AG20443 (cell line): Measurements from ENCODE around the gene LIMCH1.
"Not testable (repeated sequence)": the region's sequence is repeated elsewhere in the genome, so short reads cannot be mapped to it uniquely, and the experiment has no call there.

ENCODE experiments used
- DNase-seq: peaks from one replicate; pipeline ENCODE4 v3.0.0; 2012; ENCODE audit warnings: low spot score, mixed read lengths

LIMCH1 gene

DNA sequence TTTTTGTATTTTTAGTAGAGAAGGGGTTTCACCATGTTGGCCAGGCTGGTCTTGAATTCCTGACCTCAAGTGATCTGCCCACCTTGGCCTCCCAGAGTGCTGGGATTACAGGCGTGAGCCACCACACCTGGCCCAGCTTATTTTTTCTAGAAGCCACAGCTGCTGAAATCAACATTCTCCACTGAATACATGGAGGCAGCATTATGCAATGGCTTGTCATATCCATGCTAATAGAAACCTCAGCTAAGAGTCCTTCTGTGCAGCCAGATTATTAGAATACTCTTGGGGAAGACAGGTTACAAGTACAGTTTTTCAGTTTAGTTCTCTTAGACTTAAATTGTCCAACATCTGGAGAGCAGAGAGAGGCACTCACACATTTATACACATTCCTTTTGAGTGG is 104.8 kb downstream of the LIMCH1 start:
- DNase-seq, result not testable (repeated sequence)

DNA sequence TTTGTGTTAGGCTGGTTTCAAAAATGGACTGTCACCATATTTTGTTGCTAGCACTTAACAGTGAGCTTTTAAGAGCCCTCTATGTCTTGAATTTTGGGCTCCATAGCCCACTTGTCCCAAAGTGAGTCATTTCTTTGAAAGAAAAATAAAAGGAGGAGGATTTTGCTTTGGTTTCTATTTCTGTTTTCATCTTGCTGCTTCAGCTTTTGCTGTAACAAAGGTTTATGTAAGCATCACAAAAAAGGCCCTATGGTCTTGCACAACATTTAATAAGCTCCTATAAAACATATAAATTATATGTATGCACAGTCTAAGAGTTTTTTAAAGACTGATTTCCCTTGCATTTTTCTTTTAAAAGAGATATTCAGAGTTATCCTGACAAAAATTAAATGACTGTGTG is 105.4 kb downstream of the LIMCH1 start:
- no peak for DNase-seq

DNA sequence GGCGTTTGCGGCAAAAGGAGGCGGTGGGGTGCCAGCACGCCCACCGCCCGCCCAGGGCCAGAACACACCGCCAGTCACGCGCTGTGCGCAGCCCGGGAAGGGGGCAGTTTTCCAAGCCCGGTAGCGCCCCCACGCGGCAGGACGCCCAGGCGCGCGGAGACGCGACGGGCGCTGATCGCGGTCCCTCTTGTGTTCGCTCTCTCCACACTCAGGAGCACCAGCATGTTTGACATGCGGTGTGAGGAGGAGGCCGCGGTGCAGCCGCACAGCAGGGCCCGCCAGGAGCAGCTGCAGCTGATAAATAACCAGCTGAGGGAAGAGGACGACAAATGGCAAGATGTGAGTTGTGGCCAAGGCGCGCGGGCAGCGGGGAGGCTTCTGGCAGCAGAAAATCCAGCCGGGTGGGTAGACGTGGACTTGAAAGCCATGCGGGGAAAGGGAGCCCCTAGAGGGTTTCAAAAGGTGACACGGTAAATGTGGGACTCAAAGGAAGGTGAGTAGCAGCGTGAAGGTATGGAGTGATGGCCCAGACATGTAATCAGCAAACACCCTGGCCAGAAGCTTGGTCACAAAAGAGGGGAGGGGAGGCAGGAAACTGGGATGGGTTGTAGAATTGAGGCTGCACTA is 106.4 kb downstream of the LIMCH1 start:
- peak; percentile 75 for DNase-seq

DNA sequence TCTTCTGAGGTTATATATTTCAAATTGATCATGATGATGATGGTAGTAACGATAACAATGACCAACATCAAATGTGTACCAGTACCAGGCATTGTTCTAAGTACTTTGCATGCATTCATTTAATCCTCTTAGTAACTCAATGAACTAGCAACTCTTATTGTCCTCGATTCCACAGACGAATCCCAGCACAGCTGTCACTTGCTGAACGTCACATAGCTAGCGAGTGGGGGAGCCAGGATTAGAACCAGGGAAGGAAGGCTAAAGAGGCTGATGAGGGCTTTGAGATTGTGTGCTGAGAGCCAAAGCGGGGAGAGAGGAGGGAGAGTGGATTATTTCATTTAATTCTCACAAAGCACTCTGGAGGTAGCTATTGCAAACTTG is 106.9 kb downstream of the LIMCH1 start:
- DNase-seq, result no peak

DNA sequence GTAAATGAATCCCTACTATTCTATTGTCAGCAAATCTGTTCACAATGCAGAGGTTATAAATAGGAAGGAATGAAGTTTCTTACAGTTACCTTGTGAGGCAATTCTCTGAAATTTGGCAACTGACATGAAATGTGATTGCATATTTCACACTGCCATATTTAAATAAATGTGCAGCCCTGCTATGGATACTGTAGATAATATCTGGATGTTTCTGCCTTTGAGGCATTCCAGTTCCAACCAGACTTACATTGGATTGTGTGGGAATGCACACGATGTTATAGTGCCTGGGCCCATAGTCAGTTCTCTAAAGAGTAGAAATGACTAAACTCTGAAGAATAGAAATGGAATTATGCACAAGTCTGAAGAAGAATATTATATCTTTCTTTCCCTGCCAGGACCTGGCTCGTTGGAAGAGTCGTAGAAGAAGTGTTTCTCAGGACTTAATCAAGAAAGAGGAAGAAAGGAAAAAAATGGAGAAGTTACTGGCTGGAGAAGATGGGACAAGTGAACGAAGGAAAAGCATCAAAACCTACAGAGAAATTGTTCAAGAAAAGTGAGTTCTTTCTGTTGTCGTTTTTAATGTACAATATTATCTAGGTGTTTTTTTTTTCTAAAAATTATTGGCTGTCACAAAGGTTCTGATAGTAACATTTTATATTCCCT is 107.9 kb downstream of the LIMCH1 start:
- DNase-seq, result no peak

DNA sequence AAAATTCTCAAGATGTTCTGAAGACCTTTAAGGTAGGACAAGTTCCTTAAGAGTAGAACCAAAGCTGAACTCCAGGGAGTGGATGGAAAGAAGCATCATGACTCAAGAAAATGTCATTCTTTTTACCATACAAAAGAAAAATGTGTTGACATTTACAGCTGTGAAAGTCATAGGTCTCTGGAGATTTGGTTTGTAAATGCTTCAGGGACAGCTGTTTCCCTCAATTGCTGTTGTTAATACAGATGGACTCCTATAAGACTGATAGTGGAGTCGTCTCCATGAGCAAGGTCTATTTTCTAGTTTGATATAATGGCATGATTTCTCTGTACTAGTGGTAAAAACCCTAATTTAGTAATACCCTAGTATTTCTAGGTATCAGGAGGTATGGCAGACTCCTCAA is 108.9 kb downstream of the LIMCH1 start:
- DNase-seq, result no peak

DNA sequence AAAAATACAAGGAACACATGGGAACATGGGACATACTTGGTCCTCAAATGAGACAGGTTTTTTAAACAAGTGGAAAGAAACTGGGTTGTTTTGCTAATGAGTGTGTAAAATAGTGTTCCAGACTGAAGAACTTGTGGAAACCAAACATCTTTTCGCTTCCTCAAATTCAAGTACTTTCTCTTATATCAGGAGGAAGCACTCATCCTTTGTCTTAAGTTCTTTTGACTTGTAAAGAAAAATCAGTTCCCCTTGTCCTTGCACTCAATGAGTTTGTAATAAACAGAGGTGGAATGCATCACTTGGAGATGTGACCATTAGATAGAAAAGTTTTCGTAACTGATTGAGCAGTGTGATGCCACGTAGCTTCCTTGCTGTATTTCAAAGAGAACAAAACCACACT is 109.4 kb downstream of the LIMCH1 start:
- no peak for DNase-seq

DNA sequence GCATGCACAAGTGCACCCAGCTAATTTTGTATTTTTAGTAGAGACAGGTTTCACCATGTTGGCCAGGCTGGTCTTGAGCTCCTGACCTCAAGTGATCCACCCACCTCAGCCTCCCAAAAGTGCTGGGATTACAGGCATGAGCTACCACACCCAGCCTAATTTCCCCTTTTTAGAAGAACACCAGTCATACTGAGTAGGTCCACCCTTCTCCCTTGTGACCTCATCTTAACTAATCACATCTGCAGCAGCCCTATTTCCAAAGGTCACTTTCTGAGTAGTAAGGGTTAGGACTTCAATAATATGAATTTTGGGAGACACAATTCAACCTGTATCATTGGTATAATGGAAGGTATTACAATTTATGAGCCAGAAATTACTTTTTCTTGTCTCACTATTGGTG is 113.2 kb downstream of the LIMCH1 start:
- not testable (repeated sequence) for DNase-seq

DNA sequence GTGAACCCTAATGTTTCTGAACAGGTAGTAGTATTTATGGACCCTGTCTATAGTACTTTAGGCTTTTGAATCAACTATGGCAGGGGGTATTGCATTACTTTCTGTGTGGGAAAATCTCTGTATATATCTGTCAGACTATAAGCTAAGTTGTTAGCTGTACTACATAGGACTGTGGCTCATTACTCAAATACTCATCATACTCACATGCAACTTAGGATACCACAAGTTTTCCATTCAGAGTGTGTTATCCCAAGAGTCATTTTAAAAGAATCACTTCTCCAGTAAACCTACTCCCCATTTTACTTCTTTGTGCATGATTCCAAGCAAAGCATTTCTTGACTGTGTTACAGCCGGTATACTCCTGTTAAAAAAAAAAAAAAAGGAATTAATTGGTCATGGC is 115.0 kb downstream of the LIMCH1 start:
- DNase-seq, result no peak

DNA sequence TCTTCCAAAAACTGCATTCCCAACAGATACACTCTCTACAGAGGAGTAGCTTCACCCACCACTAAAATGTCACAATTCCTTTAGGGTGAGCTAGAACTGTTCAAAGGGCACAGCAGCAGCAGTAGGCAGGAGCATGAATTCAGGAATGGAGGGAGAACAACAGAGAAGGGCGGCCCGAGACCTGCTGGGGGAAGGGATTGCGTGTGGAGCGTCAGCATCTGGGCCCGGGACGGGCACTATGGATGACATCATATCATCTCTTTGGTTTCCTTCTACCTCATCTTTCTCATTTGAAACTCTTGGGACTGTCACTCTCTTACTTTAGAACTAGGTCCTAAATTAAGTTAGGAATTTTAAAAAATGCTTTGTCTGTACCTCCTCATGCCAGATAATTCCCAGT is 115.6 kb downstream of the LIMCH1 start:
- DNase-seq, result no peak

DNA sequence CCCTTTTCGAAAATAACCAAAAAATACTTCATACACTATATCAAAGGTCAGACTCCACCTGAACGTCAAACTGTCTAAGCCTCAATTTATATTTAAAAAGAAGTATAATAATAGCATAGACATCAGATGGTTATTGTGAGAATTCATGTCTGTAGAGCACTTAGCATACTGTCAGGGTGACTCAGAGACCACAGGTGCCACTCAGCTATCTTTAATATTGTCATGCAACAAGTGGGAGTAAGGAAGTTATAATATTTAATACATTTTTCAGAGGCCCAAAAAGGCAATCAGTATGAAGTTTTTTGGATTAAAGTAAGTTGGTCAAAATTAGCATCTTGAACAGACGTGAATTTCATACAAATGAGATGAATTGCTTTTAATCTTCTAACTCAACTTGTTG is 117.2 kb downstream of the LIMCH1 start:
- DNase-seq, result peak; percentile 30

DNA sequence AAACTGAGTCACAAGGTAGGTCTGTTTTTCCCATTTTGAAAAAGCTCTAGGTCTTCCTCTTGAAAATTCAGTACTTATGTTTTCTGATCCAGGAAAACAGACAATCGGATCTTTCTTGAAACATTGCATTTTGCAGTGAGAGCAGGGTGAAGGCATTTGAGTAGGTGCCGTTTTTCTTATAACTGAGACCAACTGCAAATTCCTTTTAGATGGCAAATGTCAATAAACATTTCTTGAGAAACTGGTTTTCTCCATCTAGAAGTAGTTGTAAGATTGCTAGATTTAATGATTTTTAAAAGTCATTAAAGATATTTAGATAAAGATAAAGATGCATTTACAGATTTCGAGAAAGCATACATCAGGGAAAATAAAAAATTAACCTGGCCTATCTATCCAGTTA is 118.1 kb downstream of the LIMCH1 start:
- no peak for DNase-seq

DNA sequence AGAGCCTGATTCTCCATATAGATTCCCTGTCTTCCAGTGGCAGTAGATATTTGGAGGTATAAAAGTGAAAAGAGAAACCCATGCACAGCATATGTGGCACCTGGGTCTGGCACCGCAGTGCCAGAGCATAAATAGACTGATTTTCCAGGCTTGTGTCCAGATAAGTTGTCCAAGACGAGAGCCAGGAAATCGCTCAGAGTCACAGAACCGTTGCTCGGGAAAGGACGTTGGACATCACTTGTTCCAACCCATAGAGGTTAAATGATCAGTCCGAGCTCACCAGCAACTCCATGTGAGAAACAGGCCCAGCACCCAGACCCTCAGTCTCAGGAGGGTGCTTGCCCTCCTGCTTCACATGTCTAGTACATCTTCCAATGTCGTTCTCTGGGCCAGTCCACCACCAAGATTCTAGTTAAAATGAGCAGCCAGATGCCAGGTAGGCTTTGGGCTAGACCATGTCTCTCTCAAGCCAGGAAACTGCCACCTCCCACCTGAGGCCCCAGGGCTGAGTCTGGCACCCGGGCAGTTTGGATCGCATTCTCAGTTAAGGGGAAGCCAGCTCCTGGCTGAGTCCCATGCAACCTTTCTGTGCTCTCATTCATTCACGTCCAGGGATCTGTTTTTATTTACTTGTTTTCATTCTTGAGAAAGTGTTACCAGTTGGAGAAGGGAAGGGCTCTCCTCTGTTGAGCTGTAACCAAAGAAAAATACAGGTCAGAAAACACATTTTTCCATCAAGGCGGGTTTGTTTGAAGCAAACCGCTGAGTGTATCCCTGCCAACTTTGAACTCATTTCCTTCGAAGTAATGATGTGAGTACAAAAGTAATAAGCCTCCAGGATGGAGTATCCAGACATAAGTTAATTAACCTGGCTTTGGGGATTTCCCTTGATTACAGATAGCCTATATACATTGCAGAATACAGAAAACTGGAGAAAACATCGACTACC is 118.9 kb downstream of the LIMCH1 start:
- DNase-seq, result no peak

DNA sequence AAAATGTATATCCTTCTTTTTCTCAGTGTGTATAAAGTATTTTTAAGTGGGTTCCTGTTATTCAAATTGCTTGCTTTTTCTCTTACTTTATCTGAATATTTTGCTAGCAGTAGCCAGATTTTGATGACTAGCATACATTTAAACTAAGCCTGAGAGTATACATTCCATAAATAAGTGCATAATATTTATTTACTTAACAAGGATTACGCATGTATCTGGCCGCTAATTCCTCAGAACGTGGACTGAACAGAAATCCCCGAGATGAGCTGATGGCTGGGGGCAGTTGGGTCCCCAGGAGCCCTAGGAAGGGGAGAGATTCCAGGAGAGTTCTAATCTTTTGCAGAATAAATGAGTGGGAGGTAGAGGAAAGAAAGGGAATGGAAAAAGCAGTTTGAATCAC is 119.6 kb downstream of the LIMCH1 start:
- DNase-seq, result no peak

DNA sequence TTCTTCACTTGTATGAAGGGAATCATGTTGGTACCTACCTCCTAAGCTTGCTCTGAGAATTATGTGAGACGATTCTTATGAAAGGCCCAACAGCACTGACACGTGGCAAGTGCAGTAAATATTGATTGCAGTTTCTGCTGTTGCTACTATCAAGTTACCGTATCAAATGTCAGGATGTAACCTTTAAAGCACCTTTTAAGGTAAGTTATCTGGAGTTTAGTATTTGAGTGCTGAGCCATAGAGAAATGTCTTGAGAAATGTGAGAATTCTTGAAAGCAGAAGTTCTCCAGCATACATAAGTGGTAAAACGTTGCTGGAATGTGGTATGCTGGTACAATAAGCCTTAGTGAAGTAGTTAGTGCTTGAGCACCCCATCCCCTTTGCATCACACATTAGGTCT is 120.2 kb downstream of the LIMCH1 start:
- no peak for DNase-seq

DNA sequence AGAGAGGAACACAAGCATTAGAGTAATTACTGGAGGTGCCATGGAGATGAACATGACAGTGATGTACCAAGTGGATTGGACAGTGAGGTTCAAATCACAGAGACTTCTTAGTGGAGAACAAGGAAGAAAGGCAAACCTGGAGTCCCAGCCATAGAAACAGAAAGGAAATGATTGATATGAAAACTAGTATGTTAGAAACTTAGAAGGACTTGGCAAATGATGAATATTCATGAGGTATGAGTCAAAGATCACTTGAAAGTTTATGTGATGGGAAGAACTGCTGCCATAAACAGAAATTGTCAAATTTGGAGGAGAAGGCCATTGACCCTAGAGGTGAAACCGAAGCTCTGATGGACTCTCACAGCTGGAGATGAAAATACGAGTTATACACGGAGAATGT is 122.4 kb downstream of the LIMCH1 start:
- no peak for DNase-seq

DNA sequence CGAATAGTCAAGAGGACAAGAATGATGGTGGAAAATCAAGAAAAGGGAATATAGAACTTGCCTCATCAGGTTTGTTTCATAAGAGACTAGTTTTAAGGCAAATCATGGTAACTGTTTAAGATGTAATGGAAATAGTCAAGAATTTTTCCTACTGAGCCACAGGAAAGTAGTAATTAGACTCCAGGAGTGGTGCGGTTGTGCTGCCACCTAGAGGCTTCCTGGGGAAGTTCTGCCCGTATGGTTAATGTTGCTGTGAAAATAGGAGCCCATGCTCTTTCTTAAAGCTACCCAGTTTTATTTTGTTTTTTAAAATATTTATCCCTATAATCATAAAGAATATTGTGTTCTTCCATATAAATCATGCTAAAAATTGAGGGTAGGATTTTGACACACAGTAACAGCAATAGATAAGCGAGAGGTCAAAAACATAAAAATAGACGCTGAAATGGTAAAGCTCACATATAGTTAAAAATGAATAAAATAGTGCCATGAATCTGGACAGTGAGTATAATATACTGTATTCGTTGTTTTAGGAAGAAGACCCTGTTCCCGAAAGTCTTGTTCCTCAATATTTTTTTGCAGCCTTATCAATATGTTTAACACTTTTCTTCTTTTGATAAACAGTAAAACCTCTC is 123.6 kb downstream of the LIMCH1 start:
- peak; percentile 75 for DNase-seq

DNA sequence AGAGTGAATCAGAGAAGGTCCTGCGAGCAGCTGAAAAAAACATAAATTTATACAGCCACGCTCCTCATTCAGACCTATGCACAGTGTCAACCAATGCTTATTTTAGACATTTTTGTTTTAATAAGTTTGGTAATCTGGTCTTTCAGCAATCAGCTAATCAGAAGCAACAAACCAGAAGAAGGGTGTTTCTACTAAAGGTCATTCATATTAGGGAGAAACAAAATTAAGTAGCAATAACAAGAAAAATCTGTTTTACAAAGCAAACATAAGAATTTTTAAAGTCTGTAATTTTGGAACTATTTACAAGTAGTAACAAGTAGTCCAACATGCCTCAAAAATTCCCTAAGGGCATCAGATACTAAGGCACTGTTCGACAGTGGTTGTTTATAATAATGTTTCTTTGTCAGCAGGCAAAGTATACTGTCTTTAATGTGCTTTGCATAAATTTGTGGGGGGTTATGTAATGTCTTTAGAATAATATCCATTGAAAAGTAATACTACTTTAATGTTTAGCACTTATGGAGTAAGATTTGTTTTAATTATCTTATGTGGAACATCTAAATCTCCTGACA is 127.8 kb downstream of the LIMCH1 start:
- DNase-seq, result no peak

DNA sequence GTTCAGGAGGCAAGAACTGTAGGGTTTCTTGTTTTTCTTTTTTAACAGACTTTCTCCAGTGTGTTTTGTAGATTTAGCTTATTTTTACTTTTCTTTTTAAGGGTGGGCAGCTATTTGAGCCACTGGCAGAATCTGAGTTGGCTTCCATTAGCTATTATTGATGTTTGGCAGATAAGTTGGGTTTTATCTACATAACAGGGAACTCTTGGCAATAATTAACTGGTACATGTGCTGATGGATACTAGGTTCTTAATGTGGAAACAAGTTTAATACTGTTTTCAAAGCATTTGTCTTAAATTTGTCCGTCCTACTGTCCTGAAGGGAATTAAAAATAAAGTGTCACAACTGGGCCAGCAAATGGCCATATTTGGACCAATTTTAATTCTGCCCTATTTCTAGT is 130.1 kb downstream of the LIMCH1 start:
- DNase-seq, result no peak

DNA sequence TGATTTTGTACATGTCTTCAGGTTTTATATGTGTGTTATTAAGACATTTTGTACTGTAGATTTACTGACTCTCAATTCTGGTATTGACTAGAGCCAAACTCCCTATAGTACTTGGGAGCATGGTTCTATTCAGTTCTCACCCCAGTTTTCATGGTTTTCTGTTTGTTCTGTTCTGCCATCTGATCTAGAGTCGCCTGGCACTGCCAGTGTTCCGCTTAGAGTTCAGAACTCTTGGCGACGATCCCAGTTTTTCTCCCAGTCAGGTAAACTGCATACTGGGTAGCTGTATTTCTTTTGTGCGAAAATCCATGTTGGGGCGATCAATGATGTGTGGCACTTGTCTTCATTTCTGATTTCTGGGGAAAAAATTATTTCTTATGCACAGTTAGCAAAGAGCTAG is 132.6 kb downstream of the LIMCH1 start:
- DNase-seq, result no peak

DNA sequence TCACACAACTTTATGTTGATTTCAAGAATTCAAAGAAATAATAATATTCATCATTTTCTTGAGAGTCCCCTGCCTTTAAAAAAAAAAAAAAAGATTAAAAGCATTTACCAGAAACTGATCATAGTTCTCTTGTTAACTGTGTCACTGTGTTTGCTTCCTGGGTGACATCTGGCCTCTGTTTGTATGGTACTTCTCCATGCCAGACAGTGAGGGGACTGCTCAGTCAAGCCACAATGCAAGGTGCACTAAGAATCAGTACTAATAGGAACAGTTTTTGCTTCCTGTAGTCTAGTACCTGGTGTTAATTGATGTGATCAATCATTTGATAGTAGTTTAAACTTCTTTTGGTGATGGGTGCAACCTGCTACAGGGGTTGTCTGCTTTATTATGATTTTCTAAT is 133.0 kb downstream of the LIMCH1 start:
- DNase-seq, result no peak

DNA sequence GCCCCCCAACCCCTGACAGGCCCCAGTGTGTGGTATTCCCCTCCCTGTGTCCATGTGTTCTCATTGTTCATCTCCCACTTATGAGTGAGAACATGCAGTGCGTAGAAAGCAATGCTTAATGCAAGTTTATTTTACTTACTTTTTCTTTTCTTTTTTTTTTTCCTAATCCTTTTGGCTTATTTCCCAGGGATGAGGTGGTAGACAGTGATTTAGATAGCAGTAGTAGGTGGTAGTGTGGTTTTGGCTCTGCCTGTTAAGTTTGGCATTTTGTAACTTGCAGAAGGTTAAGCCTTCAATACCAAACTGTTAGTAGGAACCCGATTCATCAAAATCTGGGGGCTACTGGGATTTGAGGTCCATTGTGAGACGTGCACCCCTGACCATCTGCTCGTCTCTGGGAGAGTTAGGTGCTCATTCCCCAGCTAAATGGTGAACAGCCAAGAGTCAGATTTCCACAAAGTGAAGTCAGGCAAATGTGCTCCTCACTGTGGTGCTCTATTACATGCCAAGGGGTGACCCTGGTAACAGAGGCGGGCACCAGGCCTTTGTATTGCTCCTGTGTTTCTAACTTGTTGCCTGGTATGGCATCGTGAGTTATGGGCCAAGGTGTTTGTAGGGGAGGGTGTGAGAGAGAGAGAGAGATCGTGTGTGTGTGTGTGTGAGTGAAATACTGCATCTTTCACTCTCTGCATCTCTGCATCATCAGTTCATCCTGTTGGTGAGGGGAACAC is 140.3 kb downstream of the LIMCH1 start:
- no peak for DNase-seq
